HEK293 (cell line): ENCODE results near the gene PTPN3.

ENCODE experiments used
- EGR2 ChIP-seq: fragments of 450-650 bp; formaldehyde crosslinking; IDR thresholded peaks from 2 replicates; pipeline ENCODE4 v1.5.1; 2016; ENCODE audit warnings: low read depth, missing biosample characterization, missing genetic modification characterization
- SALL2 ChIP-seq: fragments of 450-650 bp; formaldehyde crosslinking; IDR thresholded peaks from 2 replicates; pipeline ENCODE4 v1.5.0; 2017; ENCODE audit warnings: missing biosample characterization, mild to moderate bottlenecking, missing genetic modification characterization, borderline replicate concordance
- ZNF23 ChIP-seq: fragments of 450-650 bp; formaldehyde crosslinking; IDR thresholded peaks from 2 replicates; pipeline ENCODE4 v1.5.1; 2016; ENCODE audit warnings: missing biosample characterization, missing genetic modification characterization, borderline replicate concordance
- ZNF274 ChIP-seq, 2 experiments: fragments of 200-500 bp in 1 of 2; fragments of 450-650 bp in 1 of 2; sonication (Bioruptor generic) in 1 of 2; formaldehyde crosslinking in 1 of 2; IDR thresholded peaks; 2 replicates each; pipeline versions ENCODE4 v1.5.1 to v1.6.1; 2014 to 2016; ENCODE audit warnings: borderline replicate concordance in 1 of 2, inconsistent platforms in 1 of 2, low read length in 1 of 2, missing biosample characterization in 1 of 2, missing genetic modification characterization in 1 of 2
- ZNF366 ChIP-seq: fragments of 450-650 bp; formaldehyde crosslinking; conservative IDR thresholded peaks from 2 replicates; pipeline ENCODE4 v1.5.1; 2016; ENCODE audit warnings: missing biosample characterization, missing genetic modification characterization
- ZNF768 ChIP-seq: fragments of 450-650 bp; formaldehyde crosslinking; IDR thresholded peaks from 2 replicates; pipeline ENCODE4 v1.5.1; 2018; ENCODE audit warnings: missing biosample characterization, mild to moderate bottlenecking, missing genetic modification characterization
- TF ChIP-seq, protein P1 (sequence below): fragments of 450-650 bp; formaldehyde crosslinking; IDR thresholded peaks from 2 replicates; pipeline ENCODE4 v1.5.1; 2016; ENCODE audit warnings: missing biosample characterization, missing genetic modification characterization
- TF ChIP-seq, protein P2 (sequence below): fragments of 450-650 bp; formaldehyde crosslinking; IDR thresholded peaks from 2 replicates; pipeline ENCODE4 v1.5.1; 2016; ENCODE audit warnings: missing biosample characterization, missing genetic modification characterization

DNA sequence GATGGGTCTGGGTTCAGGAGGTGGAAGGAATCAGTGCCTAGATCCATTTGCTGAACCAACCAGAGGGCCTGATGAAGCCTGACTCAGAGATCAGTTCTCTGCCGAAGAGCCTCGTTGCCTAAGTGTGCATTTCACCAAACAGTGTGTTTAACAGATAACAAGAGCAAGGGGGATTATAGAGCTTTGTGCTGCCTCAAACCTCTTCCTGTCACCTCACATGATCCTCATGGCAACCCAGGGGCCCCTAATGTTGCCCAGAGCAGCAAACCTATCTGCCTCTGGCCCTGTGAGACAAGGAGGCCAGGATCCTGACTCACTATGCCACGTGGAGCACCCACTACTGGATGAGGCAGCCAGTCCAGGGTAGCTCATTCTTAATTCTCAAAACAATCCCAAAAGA, 110.9 kb downstream of the PTPN3 start:
- TF ChIP-seq EGR2 (no peak), ZNF23 (tag by site-specific recombination) (no peak), ZNF274 (IDR thresholded peaks at IDR 0.05; ENCODE audit: low read length) (no peak), ZNF274 (tag by site-specific recombination; IDR thresholded peaks at IDR 0.05; ENCODE audit: borderline replicate concordance) (no peak), ZNF366 (tag by site-specific recombination) (no peak), ZNF768 (tag by site-specific recombination) (no peak), SALL2 (tag by site-specific recombination) (no peak)
- TF ChIP-seq, protein P1, sequence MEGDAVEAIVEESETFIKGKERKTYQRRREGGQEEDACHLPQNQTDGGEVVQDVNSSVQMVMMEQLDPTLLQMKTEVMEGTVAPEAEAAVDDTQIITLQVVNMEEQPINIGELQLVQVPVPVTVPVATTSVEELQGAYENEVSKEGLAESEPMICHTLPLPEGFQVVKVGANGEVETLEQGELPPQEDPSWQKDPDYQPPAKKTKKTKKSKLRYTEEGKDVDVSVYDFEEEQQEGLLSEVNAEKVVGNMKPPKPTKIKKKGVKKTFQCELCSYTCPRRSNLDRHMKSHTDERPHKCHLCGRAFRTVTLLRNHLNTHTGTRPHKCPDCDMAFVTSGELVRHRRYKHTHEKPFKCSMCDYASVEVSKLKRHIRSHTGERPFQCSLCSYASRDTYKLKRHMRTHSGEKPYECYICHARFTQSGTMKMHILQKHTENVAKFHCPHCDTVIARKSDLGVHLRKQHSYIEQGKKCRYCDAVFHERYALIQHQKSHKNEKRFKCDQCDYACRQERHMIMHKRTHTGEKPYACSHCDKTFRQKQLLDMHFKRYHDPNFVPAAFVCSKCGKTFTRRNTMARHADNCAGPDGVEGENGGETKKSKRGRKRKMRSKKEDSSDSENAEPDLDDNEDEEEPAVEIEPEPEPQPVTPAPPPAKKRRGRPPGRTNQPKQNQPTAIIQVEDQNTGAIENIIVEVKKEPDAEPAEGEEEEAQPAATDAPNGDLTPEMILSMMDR (tag by site-specific recombination) = no peak
- TF ChIP-seq, protein P2, sequence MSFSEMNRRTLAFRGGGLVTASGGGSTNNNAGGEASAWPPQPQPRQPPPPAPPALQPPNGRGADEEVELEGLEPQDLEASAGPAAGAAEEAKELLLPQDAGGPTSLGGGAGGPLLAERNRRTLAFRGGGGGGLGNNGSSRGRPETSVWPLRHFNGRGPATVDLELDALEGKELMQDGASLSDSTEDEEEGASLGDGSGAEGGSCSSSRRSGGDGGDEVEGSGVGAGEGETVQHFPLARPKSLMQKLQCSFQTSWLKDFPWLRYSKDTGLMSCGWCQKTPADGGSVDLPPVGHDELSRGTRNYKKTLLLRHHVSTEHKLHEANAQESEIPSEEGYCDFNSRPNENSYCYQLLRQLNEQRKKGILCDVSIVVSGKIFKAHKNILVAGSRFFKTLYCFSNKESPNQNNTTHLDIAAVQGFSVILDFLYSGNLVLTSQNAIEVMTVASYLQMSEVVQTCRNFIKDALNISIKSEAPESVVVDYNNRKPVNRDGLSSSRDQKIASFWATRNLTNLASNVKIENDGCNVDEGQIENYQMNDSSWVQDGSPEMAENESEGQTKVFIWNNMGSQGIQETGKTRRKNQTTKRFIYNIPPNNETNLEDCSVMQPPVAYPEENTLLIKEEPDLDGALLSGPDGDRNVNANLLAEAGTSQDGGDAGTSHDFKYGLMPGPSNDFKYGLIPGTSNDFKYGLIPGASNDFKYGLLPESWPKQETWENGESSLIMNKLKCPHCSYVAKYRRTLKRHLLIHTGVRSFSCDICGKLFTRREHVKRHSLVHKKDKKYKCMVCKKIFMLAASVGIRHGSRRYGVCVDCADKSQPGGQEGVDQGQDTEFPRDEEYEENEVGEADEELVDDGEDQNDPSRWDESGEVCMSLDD = no peak
